Neutrophil (primary cell): ENCODE results near the gene CLN6.
"Not testable (repeated sequence)": the region's sequence is repeated elsewhere in the genome, so short reads cannot be mapped to it uniquely, and the experiment has no call there.

ENCODE experiments used
- H3K27ac ChIP-seq: fragments of 200-600 bp; sonication (generic); 2 replicates; pipeline ENCODE4 v1.5.1; 2016; ENCODE audit warnings: mild to moderate bottlenecking, moderate library complexity
- H3K27me3 ChIP-seq: fragments of 200-600 bp; sonication (generic); 2 replicates; pipeline ENCODE4 v1.6.0; 2016; ENCODE audit warnings: mild to moderate bottlenecking
- H3K36me3 ChIP-seq: fragments of 200-600 bp; sonication (generic); 2 replicates; pipeline ENCODE4 v1.5.1; 2017
- H3K4me1 ChIP-seq, 2 experiments: fragments of 200-600 bp in 1 of 2; sonication (generic) in 1 of 2; 1 replicate in 1 of 2; 2 replicates in 1 of 2; pipeline versions ENCODE4 v1.5.1 to v1.6.1; 2013 to 2016; ENCODE audit warnings: low read depth in 1 of 2, low read length in 1 of 2, mild to moderate bottlenecking in 1 of 2, moderate library complexity in 1 of 2; ENCODE audit not compliant: control insufficient read depth in 1 of 2, insufficient read depth in 1 of 2
- H3K4me3 ChIP-seq, 2 experiments: fragments of 200-600 bp in 1 of 2; sonication (generic) in 1 of 2; 1 replicate in 1 of 2; 2 replicates in 1 of 2; pipeline ENCODE4 v1.5.1; 2013 to 2016; ENCODE audit warnings: low read depth in 1 of 2, low read length in 1 of 2, mild to moderate bottlenecking in 1 of 2, moderate library complexity in 1 of 2
- H3K9me3 ChIP-seq: fragments of 200-600 bp; sonication (generic); 2 replicates; pipeline ENCODE4 v1.5.1; 2016
- TF ChIP-seq, protein P1 (sequence below): fragments of 200-600 bp; sonication (generic); IDR thresholded peaks from 2 replicates; pipeline ENCODE4 v1.5.1; 2016; ENCODE audit warnings: antibody characterized with exemption

Gene CLN6

DNA sequence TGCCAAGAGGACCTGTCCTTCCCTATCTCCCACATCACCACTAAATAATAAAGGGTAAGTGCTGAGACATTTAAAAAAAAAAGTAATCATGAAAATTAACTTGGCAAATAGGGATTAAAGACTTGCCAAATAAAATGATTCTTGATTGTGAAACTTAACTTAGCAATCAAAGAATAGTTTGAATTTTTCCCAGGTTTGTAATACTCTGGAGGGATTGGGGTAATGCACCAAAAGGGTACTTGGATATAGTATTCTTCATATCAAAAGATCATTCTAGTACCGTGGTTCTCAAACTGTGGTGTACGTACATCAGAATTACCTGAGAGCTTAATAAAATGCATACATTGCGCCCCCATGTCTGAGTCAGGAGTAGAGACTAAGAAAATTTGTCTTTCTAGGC lies 52.9 kb downstream of the CLN6 start:
- no peaks in the 10 kb centered on the region for H3K4me1 ChIP-seq
- peaks cover 87% of the 10 kb centered on the region for H3K36me3 ChIP-seq
- no peaks in the 10 kb centered on the region for H3K27me3 ChIP-seq
- no peak overlapping the region for H3K27ac ChIP-seq
- H3K9me3 ChIP-seq = no peaks in the 10 kb centered on the region
- TF ChIP-seq, protein P1, sequence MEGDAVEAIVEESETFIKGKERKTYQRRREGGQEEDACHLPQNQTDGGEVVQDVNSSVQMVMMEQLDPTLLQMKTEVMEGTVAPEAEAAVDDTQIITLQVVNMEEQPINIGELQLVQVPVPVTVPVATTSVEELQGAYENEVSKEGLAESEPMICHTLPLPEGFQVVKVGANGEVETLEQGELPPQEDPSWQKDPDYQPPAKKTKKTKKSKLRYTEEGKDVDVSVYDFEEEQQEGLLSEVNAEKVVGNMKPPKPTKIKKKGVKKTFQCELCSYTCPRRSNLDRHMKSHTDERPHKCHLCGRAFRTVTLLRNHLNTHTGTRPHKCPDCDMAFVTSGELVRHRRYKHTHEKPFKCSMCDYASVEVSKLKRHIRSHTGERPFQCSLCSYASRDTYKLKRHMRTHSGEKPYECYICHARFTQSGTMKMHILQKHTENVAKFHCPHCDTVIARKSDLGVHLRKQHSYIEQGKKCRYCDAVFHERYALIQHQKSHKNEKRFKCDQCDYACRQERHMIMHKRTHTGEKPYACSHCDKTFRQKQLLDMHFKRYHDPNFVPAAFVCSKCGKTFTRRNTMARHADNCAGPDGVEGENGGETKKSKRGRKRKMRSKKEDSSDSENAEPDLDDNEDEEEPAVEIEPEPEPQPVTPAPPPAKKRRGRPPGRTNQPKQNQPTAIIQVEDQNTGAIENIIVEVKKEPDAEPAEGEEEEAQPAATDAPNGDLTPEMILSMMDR = no peak
- H3K4me3 ChIP-seq = no peak overlapping the region

DNA sequence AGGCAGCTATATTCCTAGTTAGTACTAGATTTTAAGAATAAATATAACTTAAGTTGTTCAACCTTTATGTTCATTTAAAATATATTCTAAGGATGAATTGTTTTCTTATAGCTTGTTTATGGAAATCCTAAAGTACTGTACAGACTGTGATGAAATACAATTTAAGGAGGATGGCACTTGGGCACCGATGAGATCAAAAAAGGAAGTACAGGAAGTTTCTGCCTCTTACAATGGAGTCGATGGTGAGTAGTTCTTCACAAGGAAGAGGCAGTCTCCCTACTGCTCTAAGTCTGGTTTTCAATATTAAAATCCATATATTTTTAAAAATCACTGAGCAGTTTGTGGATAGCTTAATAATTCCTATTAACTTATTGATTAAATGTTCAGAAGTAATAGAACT lies 54.0 kb downstream of the CLN6 start:
- Histone ChIP-seq H3K4me3 (no peak overlapping the region), H3K27me3 (no peaks in the 10 kb centered on the region), H3K9me3 (no peaks in the 10 kb centered on the region), H3K36me3 (peaks cover 79% of the 10 kb centered on the region), H3K4me1 (no peaks in the 10 kb centered on the region), H3K27ac (peak overlapping the region; percentile 48)
- TF ChIP-seq, protein P1 = no peak

DNA sequence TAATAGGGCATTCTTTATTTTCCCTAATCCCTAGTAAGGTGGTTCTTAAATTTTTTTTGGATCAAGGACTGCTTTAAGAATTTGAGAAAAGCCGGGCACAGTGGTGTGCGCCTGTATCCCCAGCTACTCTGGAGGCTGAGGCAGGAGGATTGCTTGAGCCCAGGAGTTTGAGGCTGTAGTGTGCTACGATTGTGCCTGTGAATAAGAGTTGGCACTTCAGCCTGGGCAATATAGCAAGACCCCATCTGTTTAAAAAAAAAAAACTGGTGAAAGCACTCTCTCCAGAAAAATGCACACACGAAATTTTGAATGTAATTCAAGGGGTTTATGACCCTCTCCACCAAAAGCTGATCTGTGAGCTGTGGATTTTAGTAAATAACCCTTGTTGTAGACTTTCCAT lies 56.4 kb downstream of the CLN6 start:
- no peaks in the 10 kb centered on the region for H3K4me1 ChIP-seq
- H3K36me3 ChIP-seq = peaks cover 83% of the 10 kb centered on the region
- TF ChIP-seq, protein P1 = no peak

DNA sequence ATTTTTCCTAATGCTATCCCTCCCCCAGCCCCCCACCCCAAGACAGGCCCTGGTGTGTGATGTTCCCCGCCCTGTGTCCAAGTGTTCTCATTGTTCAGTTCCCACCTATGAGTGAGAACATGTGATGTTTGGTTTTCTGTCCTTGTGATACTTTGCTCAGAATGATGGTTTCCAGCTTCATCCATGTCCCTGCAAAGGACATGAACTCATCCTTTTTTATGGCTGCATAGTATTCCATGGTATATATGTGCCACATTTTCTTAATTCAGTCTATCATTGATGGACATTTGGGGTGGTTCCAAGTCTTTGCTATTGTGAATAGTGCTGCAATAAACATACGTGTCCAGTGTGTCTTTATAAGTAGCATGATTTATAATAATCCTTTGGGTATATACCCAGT lies 57.5 kb downstream of the CLN6 start:
- H3K9me3 ChIP-seq, H3K4me1 ChIP-seq, H3K27me3 ChIP-seq, H3K4me3 ChIP-seq, H3K27ac ChIP-seq: not testable (repeated sequence)
- peaks cover 80% of the 10 kb centered on the region for H3K36me3 ChIP-seq

More for the DNA sequence above, 56.4 kb downstream of the CLN6 start:
- Histone ChIP-seq H3K4me3 (no peak overlapping the region), H3K27ac (no peak overlapping the region), H3K27me3 (no peaks in the 10 kb centered on the region), H3K9me3 (no peaks in the 10 kb centered on the region)

DNA sequence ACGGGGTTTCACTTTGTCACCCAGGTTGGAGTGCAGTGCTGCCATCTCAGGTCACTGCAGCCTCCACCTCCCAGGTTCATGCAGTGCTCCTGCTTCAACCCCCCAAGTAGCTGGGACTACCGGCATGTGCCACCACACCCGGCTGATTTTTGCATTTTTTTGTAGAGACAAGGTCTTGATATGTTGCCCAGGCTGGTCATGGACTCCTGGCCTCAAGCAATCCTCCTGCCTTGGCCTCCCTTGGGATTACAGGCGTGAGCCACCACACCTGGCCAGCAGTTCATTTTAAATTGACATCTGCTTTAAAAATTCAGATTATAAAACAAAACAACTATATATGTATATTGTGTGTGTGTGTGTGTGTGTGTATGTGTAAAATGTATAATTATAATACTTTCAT lies 62.7 kb downstream of the CLN6 start:
- Histone ChIP-seq H3K27ac (no peak overlapping the region), H3K4me1 (no peaks in the 10 kb centered on the region), H3K4me3 (no peak overlapping the region), H3K9me3 (no peaks in the 10 kb centered on the region), H3K27me3 (no peaks in the 10 kb centered on the region), H3K36me3 (peaks cover 74% of the 10 kb centered on the region)
- TF ChIP-seq, protein P1 = no peak

DNA sequence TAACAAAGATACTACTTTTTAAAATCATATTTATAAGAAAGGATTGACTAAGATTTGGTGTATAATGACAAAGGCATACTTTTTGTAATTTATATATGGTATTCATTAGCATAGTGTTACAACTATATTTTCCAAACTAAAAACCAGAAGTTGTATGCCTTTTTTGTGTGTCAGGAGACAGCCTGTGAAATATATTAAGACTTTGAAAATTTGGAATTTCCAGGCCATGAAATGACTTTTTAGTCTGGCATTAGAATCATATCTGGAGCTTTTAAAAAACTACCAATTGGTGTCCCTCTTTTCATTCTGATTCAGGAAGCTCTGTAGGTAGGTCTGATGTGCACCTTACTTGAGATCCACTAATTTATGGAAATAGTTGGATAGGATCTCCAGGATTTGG lies 66.3 kb downstream of the CLN6 start:
- Histone ChIP-seq H3K9me3 (no peaks in the 10 kb centered on the region), H3K4me3 (no peak overlapping the region), H3K27me3 (no peaks in the 10 kb centered on the region), H3K4me1 (no peaks in the 10 kb centered on the region), H3K36me3 (peaks cover 78% of the 10 kb centered on the region), H3K27ac (peak overlapping the region; percentile 0)
- TF ChIP-seq, protein P1 = no peak
